MCF 10A (cell line): ENCODE measurements around the gene FER. TPM values are rescaled to one million over a fixed set of nuclear protein-coding genes. Genes with fewer than 3 reads are reported as not detected.
A peak's percentile ranks its signal among the peaks of the same experiment; 100 is the strongest.

ENCODE experiments used
- BruUV-seq: library from RNA; stranded (reverse); fragments of 400-500 nt; replicated peaks from 2 replicates; lab custom pipeline; 2021; lab: Mats Ljungman, UMichigan
- CTCF ChIA-PET: fragments of 300-600 bp; sonication (Branson Sonifier 250); formaldehyde crosslinking; extraction: SDS; loops from one replicate; lab custom pipeline; 2021; ENCODE audit warnings: antibody characterized with exemption, inconsistent platforms; lab: Yijun Ruan, JAX
- POLR2A ChIA-PET: fragments of 300-600, 350-650 bp; sonication (Branson Sonifier 250); formaldehyde crosslinking; extraction: SDS; loops from one replicate; lab custom pipeline; 2020; ENCODE audit warnings: antibody characterized with exemption, inconsistent platforms; lab: Yijun Ruan, JAX
- DNase-seq: peaks from one replicate; pipeline ENCODE4 v3.0.0-alpha.2; 2018; ENCODE audit not compliant: unreplicated experiment
- H3K27ac Mint-ChIP-seq: one replicate; pipeline ENCODE4 v1.8.0; 2022; ENCODE audit warnings: mild to moderate bottlenecking, low read depth, mixed read lengths; ENCODE audit not compliant: unreplicated experiment
- H3K27me3 Mint-ChIP-seq: one replicate; pipeline ENCODE4 v1.8.0; 2022; ENCODE audit warnings: mixed read lengths; ENCODE audit not compliant: insufficient read depth, unreplicated experiment
- H3K36me3 Mint-ChIP-seq: one replicate; pipeline ENCODE4 v1.8.0; 2022; ENCODE audit warnings: mild to moderate bottlenecking, moderate library complexity, mixed read lengths; ENCODE audit not compliant: insufficient read depth, unreplicated experiment
- H3K4me1 Mint-ChIP-seq: one replicate; pipeline ENCODE4 v1.8.0; 2022; ENCODE audit warnings: mixed read lengths; ENCODE audit not compliant: insufficient read depth, unreplicated experiment
- H3K4me3 Mint-ChIP-seq: one replicate; pipeline ENCODE4 v1.8.0; 2022; ENCODE audit warnings: mild to moderate bottlenecking, moderate library complexity, mixed read lengths; ENCODE audit not compliant: unreplicated experiment
- H3K9me3 Mint-ChIP-seq: one replicate; pipeline ENCODE4 v1.8.0; 2022; ENCODE audit warnings: mixed read lengths; ENCODE audit not compliant: unreplicated experiment
- CTCF ChIP-seq: fragments of 200-600 bp; IDR thresholded peaks from one replicate; pipeline ENCODE4 v1.8.0; 2022; ENCODE audit warnings: antibody characterized with exemption, mild to moderate bottlenecking; ENCODE audit not compliant: unreplicated experiment
- intact Hi-C: fragments of 100-400 bp; cut with micrococcal nuclease; formaldehyde crosslinking; loops from 2 replicates; pipeline ENCODE4 v1.14.1; 2022
- total RNA-seq: library from RNA; stranded (reverse); gene quantifications from 2 replicates; pipeline ENCODE4 v1.2.3, GENCODE V29; 2022

Gene FER
- total RNA-seq, 1 experiment from 2014 or later, result 71.1 TPM

- ChIA-PET CTCF (interaction anchor here (0.6 to 2.5 kb wide), 6 partner anchors 20 to 743 kb away, joined by 3 to 7 read pairs (median 3); no protein-coding TSS in a partner anchor), POLR2A (interaction anchor here (0.6 to 5.1 kb wide), 30 partner anchors 9 to 1990 kb away, joined by 3 to 206 read pairs (median 4); partner anchors contain the start of genes FBXL17, PJA2 and SLC25A46)
- intact Hi-C loops, result loop anchor here (2.0 to 5.0 kb wide), 3 partner anchors 68 to 719 kb away; no protein-coding TSS in a partner anchor
- Mint-ChIP-seq H3K4me1 (peaks cover 6% of the 10 kb centered on the region), H3K27me3 (no peaks in the 10 kb centered on the region), H3K27ac (peak overlapping the region; percentile 99), H3K36me3 (peaks cover 12% of the 10 kb centered on the region), H3K4me3 (peak overlapping the region; percentile 87), H3K9me3 (no peaks in the 10 kb centered on the region)
- DNase-seq, result peak; percentile 98
- BruUV-seq, result no TSS peak
- TF ChIP-seq CTCF, result no peak
These were observed 867 bp downstream of the FER start for GRCh38 chr5:108748401-108749127.

- POLR2A ChIA-PET, result interaction anchor here (0.7 to 5.1 kb wide), 26 partner anchors 8 to 661 kb away, joined by 3 to 206 read pairs (median 5); partner anchors contain the start of genes FBXL17 and PJA2
- CTCF ChIA-PET, result interaction anchor here (0.5 to 2.5 kb wide), 9 partner anchors 13 to 164 kb away, joined by 3 to 7 read pairs (median 4); no protein-coding TSS in a partner anchor
- no TSS peak for BruUV-seq
- no peaks in the 10 kb centered on the region for H3K27me3 Mint-ChIP-seq
- no peaks in the 10 kb centered on the region for H3K9me3 Mint-ChIP-seq
- TF ChIP-seq CTCF, result no peak
- H3K27ac Mint-ChIP-seq, result peak overlapping the region; percentile 99
- peaks cover 13% of the 10 kb centered on the region for H3K4me1 Mint-ChIP-seq
- intact Hi-C loops, result loop anchor here (2.0 to 5.0 kb wide), 3 partner anchors 68 to 718 kb away; no protein-coding TSS in a partner anchor
- peak; percentile 56 for DNase-seq
- peak overlapping the region; percentile 87 for H3K4me3 Mint-ChIP-seq
- peaks cover 12% of the 10 kb centered on the region for H3K36me3 Mint-ChIP-seq
These were observed 1.6 kb downstream of the FER start for GRCh38 chr5:108749128-108749861.

- Mint-ChIP-seq H3K27ac (peak overlapping the region; percentile 94), H3K27me3 (no peaks in the 10 kb centered on the region), H3K9me3 (no peaks in the 10 kb centered on the region), H3K36me3 (peaks cover 9% of the 10 kb centered on the region), H3K4me1 (peaks cover 13% of the 10 kb centered on the region), H3K4me3 (peak overlapping the region; percentile 70)
- no TSS peak for BruUV-seq
- DNase-seq, result peak; percentile 53
- ChIA-PET POLR2A (interaction anchor here (0.6 to 3.8 kb wide), 16 partner anchors 10 to 1095 kb away, joined by 3 to 70 read pairs (median 4); partner anchors contain the start of gene PJA2), CTCF (no interaction called here)
- intact Hi-C loops, result loop anchor here (10.0 kb wide), 1 partner anchor 121 kb away; no protein-coding TSS in a partner anchor
- TF ChIP-seq CTCF, result no peak
These were observed 5.6 kb downstream of the FER start for GRCh38 chr5:108753331-108753730.
